UCSD-AML1 (cell line): ENCODE results near the gene WNT11.

Experiments
- DNase-seq: peaks from one replicate; lab custom pipeline; 2025; ENCODE audit not compliant: unreplicated experiment; lab: John Stamatoyannopoulos, UW

WNT11 gene

DNA sequence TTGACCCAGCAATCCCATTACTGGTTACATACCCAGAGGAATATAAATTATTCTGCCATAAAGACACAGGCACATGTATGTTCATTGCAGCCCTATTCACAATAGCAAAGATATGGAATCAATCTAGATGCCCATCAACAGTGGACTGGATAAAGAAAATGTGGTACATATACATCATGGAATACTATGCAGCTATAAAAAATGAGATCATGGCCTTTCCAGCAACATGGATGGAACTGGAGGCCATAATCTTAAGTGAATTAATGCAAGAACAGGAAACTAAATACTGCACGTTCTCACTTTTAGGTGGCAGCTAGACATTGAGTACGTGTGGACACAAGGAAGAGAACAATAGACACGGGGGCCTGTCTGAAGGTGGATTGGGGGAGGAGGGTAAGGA is 15.1 kb upstream of the WNT11 start:
- DNase-seq = no peak

DNA sequence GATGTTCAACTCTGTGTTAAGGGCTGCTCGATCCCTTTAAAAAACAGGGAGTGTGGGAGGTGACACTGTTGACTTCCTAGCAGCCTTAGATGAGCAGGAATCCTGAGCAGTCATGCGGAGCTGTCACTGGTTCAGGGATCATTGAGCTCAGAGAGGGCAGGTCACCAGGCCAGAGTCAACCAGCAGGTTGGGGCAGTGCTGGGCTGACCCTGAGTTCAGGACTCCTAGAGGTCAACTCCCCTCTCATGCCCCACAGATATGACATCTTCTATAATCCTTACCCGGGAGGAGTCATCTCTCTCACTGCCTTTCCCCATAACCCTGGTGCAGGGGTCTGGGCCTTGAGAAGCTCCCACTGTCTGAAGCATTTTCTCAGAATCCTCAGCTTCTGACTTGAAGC is 12.9 kb upstream of the WNT11 start:
- DNase-seq = no peak

DNA sequence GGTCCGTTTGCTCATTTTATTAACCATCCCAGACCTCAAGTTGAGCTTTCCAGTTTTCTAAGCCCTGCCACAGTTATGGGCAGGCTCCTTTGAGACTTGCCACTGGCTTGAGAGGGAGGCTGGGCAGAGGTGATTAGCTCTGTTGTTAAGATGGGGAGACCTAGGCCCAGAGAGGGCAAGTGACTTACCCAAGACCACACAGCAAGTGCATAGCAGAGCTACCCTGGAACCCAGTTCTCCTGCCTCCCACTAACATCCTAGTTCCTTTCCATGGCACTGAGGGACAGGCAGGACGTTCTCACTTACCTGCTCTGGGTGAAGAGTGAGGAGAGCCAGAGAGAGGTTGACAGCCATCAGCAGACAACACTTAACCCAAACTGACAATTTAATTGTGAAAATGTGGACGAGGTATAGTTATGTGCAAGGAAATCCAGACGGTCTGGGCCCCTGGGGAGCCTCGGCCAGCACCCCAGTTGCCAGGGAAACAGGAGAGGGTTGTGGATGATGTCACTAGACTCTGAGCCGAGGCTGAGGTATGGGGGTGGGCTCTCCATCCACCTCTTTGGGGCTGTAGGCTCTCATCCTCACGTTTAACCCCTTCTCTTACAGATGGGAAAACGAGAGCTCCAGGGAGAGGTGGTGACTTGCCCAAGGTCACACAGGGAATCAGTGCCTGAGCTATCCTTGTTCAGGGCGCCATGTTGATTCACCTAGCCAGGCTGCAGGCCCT is 12.3 kb upstream of the WNT11 start:
- DNase-seq = no peak

DNA sequence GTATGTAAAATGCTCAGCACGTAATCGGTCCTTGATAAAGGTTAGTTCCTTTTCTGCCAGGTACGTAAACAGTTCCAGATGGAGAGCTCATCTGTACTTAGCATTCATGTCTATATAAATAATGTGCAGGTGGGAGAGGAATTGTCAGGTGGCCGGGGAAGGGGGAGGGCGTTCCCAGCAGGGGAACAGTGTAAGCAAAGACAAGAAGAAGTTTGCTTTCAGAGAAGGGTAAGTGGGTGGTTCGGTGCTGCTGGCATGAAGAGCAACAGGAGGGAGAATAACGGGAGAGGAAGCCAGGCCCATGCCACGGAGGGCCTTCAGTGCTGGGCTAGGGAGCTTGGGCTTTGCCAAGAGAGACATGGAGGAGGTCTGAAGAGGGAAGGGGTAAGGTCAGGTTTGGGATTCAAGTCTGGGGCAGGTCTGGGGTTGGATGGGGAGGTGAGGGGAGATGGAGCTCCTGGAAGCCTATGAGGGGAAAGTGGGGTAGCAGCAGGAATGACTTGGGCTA is 11.4 kb upstream of the WNT11 start:
- no peak for DNase-seq

DNA sequence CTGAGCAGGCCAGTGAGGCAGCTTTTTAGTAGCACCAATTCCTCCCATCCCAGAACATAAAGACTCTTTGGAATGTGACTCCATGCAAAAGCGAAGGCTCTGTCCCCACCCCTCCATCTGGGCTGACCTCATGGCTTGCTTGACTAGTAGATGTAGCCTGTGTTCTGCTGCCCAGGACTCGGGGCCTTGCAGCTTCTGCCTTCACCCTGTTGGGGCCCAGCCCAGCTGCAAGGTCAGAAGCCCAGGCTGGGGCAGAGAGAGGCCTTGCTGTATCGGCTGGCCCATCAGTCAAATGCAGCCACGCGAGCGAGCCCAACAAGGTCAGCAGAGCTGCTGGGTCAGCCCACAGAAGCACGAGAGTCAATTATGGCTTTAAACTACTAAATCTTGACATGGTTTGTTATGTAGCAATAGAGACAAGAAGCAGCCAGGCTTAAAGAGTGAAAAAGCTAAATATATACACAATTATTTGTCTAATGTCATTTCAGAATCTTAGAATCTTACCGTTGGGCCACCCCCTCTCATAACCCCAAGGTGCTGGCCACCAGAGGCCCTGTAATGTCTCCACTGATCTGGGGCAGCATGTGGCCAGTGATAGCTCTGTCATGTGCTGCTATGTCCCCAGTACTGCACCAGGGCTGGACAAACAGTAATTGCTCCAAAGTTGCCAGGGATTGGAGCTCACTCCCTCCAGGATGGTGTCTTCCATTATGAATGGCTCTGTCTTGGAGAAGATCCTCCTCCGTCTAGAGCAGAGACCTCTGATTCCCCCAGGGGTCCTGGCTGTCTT is 10.4 kb upstream of the WNT11 start:
- DNase-seq = no peak

DNA sequence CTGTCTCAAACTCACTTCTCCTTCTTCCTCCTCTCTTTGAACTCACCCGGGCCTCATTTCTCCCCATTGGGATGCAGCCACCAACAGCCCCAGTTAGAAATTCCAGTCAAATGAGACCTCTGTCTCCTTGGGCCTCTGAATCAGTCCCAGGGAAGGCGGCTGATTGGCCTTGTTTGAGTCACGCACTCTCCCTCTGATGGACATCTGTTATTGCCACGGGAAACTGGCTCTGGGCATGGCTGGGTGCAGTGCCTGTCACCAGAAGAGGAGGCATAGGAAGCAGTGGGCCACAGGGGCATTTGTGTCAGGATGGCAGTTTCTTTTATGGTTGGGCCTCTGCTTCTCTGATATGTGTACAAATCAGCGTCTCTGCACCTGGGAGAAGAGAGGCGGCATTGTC is 9.6 kb upstream of the WNT11 start:
- no peak for DNase-seq

DNA sequence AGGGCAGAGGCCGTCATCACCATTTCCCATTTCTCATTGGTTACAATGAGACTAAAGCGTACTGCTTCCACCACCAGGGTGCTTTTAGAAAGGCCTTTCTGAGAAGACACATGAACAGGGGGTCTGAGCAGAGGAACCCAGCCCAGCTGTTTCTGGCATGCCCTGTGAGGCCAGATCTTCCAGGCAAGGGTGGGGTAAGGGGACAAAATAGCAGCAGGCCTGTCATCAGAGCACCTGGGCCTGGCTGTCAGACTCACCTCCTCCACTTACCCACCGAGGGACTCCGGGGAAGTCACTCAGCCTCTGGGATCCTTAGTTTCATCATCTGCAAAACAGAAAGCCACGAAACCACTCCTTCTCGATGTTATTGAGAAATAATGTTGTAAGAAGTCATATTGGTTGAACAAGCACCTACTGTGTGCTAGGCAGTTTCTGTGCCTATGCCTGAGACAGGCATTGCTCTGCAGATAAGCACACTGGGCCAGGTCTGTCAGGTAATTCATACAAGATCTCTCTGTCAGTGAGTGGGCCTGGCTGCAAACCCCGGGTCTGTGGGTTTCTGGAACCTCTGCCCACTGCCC is 8.8 kb upstream of the WNT11 start:
- DNase-seq = no peak

DNA sequence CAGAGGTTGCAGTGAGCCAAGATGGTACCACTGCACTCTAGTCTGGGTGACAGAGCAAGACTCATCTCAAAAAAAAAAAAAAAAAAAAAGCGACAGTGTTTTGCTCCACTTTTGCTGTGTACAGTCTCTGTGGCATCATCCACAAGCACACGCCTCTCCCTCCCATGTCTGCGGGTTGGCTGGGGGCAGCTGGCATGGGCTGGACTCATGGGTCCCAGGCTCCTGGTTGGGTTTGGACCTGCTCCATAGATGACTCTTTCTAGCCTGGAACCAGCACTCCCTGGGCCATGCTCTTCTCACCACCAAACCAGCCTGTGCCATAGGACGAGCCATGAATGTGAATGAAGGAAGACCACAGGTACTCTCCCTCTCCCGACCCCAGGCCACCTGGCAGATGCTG is 7.9 kb upstream of the WNT11 start:
- no peak for DNase-seq

DNA sequence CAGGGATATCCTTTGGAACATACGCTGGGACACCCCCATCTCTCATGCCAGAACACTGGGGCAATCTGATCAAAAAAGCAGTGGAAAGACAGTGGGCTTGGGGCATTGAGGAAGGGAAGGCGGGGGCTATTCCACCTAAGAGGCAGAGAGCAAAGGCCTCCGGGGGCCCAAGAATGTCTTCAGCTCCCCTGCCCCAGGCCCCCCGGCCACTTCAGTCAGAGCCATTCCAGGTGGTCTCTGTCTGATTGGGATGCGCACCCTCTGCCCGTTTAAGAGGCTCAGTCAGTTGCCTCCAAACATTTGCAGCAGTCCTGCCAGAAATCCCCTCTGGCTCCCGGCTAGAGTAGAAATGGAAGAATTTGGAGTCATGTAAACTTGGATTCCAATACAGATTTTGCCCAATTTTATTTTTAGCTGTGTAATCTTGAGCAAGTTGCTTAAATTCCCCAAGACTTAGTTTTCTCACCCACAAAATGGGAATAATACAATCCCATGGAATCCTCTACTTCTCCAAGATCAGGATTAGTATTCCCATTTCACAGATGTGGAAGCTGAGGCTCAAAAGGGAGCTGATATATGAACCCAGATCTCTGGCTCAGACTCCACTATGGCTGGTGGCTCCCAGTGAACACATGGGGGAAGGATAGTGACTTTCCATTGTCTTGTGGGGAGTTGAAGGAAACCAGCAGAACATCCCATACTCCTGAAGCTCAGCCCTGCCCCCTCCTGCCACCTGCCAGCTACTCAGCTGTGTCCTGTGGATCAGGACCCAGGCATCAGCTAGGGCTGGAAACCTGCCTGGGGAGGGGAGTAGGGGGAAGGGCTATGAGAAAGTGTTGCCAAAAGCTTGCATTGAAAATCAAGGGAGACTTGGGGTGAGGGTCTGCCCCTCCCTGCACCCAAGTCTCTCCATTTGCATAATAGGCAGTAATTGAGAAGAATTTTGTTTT is 6.1 kb upstream of the WNT11 start:
- DNase-seq = no peak

DNA sequence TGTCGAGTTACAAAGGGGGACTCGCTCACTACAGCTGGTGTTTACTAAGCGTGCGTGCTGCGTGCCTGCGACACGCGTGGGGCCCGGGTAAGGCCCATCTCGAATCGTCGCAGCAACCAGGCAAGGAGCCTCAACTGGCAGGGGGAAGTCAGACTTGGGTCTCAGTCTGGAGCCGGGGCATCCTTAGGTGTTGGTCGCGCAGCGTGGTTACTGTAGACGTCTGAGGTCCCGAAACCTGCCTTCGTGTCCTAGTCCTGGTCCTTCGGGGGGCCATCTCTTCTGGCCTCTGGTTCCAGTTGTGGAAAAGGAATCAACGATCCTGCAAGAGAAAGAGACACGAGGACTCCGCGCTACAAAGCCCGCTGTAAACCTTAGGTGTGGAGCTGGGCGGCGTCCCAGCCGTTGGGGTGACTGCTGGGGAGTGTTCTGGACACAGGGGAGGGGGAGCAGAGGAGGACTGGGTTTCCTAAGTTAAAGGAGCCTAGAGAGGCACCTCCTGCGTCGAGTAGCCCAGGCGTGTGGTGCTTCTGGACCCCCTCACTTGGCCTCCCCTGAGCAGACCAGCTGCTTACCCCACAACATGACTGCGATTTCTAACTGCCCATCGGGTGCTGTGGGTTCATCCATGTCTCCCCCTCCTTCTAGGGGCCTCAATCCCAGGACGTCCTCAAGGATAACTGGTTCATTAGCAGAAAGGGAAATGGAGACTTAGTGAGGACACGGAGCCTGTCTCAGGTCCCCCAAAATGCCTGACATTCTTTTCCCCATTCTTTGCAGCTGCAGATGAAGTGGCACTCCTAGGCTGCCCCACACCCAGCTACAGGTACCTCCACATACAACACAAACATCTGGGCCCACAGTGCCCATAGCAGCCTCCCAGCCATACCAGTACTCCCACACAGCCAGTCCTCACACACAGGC is 4.9 kb upstream of the WNT11 start:
- DNase-seq = no peak

DNA sequence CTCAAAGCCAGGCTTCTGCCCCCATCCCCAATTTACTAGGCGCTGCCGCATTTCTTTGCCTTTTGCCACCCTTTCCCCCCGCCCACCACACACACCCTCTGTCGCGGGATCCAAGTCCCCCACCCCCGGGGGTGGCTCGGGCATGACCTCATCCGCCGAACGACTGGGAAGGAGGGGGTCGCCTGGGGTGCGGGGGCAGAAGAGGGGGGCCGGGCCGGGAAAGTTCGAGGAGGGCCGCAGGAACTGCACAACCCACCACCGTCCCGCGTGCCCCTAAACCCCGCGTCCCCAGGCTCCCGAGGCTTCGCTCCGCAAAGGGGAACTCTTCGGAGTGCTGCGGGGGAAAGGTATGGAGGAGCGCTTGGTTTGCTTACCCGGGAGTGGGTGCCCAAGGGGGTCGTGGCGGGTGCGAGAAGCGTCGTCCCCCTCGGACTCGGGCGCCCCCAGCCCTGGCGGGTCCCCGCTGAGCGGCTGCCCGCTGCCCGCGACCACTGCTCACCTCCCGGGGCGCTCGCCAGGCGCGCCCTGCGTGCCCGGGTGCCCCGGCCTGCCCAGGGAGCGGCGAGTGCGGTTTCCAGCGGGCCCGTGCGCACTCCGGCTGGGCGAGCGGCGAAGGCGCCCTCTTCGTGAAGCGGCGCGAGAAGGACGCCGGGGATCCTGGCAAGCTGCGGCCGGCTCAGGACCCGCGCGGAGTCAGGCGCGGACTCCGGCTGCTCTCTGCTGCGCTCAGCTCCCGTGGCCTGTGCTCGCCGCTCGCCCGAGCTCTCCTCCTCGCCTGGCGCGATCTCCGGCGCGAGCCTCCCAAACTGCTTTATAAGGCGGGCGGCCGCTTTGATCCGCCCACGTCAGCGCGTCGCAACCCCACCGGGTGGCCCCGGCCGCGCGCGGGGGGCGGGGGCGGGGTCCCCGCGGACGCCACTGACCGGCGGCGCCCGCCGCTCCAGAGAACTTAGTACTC is 4.0 kb upstream of the WNT11 start:
- DNase-seq = peak; percentile 55

DNA sequence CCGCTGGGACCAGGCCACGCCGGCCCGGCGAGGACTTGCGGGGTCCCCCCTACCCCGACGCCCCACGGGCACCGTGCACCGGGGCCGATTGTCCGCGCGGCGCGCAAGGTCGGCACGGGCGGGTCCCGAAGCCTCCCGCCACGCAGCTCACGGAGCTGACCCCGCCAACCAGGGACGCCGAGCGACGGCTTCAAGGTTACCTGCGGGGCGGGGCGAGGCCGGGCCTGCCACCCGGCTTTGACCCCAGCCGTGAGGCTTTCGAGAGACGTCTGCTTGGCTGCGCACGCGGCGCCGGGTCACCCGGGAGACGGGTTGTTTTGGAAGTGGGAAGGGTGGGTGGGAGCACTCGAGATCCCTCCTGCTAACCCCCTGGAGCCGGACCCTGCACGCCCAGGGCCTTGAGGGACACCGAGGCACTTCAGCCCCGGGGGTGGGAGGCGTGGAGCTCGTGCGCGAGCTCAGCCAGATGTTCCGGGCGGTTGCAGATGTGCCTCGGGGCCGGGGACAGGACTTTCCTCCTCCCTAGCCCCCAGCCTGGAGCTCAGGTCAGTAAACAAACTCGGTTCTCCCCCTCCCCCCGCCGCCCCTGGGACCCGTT is 3.2 kb upstream of the WNT11 start:
- peak; percentile 56 for DNase-seq

DNA sequence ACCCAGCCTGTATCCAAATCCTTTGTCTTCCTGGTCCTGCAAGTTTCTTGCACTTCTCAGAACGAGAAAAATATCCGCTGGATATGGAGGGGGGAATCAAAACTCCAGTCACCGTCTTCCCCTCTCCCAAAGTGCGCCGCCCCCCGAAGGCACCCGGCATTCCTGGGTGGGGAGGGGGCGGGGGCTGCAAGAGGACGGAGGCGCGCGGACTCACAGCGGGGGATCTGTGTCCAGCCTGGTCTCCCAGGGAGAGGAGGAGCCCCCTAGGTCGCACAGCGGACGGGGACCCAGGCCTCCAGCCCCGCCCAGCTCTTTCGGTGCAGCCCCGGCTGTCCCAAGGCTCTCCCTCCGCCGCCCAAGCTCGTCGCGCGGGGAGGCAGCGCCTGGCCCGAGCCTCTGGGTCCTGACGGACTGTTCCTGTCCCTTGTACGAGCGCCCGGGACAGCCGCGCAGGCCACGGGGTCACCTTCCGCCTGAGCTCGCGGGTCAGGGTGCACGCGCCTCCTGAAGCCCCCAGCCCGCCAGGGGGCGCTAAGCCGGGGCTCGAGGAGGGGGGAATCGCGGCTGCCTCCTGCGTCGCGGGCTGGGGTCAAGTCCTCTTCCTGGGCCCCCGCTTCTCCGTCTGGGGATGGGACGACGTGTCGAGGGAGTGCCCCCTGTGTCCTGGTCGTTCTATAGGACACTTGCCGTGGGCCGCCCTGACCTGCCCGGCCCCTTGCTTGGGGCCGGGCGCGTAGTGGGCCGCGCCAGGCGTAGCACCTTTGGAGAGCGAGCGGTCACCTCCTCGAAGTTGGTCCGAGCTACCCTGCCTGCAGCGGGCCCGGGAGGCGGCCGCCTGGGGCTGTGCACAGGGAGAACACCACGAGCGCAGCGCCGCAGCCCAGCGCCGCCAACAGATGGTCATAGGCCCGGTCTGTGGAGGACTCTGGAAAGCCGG is 2.4 kb upstream of the WNT11 start:
- peak; percentile 90 for DNase-seq

DNA sequence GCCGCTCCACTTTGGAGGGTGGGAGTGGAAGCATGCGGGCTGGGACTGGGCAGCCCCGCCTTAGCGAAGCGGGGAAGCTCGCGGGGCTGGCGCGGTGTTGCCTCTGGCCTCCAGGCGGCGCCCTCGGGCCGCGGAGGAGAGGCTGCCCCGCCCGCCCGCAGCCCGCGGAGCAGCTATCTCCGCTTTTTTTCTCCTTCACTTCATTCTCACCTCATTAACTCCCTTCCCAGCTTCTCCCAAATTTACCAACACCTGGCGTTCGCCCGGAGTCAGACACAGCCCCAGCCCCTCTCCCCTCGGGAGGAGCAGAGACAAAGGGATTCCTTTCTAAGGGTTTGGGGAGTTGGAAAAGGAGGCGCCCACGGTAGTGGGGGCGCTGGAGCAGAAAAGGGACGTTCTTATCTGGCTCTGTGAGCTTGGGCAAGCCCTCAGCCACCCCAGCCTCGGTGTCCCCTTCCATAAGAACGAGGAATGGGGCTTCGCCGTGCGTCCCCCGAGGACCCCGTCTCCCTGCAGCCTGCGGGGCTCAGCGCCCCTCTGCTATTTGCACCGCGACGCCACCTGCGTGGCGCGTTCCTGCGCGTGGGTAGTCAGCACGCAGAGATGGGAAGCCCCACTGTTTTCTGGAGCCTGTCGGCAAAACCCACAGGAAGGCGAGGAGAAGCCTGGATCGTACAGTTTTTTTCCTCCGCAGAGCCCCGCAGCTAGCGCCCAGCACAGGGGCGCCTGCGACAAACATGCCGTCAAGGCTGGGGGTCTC is 1.5 kb upstream of the WNT11 start:
- DNase-seq = peak; percentile 83

DNA sequence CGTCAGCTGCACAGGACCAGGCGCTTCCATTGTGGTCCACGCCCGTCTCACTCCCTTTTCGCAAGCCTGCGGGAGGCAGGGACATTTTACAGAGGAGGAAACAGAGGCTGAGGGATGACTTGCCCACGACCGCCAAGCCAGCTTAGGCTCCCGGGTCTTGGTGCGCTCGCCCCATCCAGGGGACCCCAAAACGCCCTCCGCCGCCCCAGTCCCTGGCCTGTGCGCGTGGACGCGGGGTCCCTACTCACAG is 300 bp downstream of the WNT11 start:
- no peak for DNase-seq

DNA sequence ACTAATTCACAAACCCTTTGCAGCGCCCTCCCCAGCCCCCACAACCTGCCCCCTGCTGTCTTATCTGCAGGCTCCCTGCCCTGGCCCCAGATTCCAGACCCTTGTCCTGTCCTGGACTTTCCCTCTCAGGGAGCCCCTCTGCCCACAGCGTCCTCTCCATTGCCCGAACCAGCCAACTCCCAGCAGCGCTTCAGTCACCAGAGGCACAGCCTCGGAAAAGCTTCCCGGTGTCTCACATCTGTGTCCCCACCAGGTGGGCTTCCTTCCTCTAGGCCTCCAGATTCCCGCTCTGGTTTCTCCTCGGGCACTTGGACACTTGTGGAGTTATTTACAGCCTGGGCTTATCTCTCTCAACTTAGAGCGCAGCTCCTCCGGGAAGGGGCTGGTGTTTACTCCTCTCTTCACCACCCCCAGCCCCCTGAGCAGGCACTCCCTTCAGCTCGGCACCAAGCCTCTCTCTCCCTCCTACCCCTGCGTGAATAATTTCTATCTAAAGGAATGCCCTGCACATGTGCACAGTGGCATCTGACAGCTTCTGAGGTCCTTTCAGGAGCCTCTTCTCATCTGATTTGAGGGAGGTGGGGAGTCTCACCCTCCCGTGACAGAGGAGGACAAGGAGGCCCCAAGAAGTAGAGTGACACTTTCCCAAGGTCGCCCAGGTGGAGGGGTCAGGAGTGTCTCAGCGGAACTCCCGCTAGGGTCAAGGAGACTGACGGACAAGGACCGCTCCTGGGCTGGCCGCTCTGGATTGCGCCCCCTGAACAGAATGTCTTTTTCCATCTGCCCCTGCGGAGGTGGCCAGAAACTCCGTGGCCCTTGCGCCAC is 838 bp downstream of the WNT11 start:
- DNase-seq = no peak
